ENCODE data around the gene CHIC1. TPM values are rescaled to one million over a fixed set of nuclear protein-coding genes. Genes with fewer than 3 reads are reported as not detected.
"Not testable (repeated sequence)": the region's sequence is repeated elsewhere in the genome, so short reads cannot be mapped to it uniquely, and the experiment has no call there.

CHIC1 gene
- total and polyA plus RNA-seq, 5 donors = 4.8 to 14.0 (median 12.8) TPM

DNA sequence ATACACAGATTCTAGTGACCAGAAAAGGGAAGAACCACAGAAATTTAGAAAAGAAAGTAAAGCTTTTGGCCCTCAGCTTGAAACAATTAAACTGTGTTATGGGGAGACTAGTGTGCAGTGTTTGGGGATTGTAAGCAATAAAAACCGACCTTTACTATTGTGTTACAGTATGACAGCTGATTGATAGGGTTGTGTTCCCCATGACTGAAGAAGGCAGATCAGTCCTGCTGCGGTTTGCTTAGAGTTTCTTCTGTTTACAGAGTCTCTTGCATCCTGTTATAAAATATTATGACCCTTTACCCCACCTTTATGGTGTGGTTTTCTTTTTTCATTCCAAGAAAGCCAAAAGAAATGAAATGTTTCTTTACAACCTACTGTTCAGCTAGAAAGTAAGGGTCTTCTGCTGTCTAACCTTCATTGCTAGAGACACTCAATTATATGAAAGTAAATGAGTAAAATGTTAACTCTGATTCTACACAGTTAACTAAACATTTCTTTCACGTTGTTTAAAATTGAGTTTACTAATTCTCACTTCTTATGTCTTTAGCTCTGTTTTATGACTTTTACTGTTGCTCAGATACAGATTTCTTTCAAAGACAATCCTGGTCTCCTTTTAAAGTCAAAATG, 18.1 kb downstream of the CHIC1 start:
- Histone ChIP-seq H3K4me3 (ENCODE audit: low read length) (no peak overlapping the region), H3K27ac (ENCODE audit: low read length) (no peak overlapping the region), H3K9me3 (ENCODE audit: control insufficient read depth, low read length) (no peaks in the 10 kb centered on the region), H3K4me1 (ENCODE audit: control insufficient read depth, insufficient read depth, low read length) (no peaks in the 10 kb centered on the region), H3K27me3 (ENCODE audit: control insufficient read depth, insufficient read depth) (no peaks in the 10 kb centered on the region)
- DNase-seq (no peak), ATAC-seq (no peak)
- intact Hi-C loops (cut with DNase I) = no loop called here
- WGBS = 67% methylated on average over 3 of the region's 3 CpGs

DNA sequence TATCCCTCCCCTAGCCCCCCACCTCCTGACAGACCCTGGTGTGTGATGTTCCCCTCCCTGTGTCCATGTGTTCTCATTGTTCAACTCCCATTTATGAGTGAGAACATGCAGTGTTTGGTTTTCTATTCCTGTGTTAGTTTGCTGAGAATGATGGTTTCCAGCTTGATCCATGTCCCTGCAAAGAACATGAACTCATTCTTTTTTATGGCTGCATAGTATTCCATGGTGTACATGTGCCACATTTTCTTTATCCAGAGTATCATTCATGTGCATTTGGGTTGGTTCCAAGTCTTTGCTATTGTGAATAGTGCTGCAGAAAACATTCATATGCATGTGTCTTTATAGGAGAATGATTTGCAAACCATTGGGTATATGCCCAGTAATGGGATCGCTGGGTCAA, 34.8 kb downstream of the CHIC1 start:
- H3K4me1 ChIP-seq (ENCODE audit: control insufficient read depth, insufficient read depth, low read length); intact Hi-C loops (cut with DNase I); H3K9me3 ChIP-seq (ENCODE audit: control insufficient read depth, low read length); H3K27me3 ChIP-seq (ENCODE audit: control insufficient read depth, insufficient read depth); H3K27ac ChIP-seq (ENCODE audit: low read length); H3K4me3 ChIP-seq (ENCODE audit: low read length); DNase-seq; ATAC-seq: not testable (repeated sequence)
- 100% methylated on average over 1 of the region's 1 CpG for WGBS

DNA sequence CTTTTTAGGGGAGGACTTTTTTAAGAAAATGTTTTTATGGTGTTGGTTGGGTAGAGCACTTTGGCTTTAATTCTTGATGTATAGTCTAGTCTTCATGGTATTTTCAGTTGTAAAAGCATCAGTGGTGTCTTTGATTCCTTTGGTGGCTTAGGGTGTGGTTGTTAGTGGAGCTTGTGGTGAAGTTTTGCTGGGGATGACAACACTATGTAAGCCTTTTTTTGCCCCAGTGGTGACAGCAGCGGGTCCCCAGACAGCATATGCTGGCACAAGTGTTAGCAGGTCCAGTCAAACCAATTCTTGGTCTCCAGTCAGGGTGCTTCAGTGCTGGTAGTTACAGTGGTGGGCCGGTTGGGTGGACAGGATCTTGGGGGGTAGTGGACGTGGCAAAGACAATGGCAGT, 52.0 kb downstream of the CHIC1 start:
- H3K27ac ChIP-seq (ENCODE audit: low read length) = no peak overlapping the region
- no peaks in the 10 kb centered on the region for H3K27me3 ChIP-seq (ENCODE audit: control insufficient read depth, insufficient read depth)
- DNase-seq (no peak), ATAC-seq (no peak)
- no peaks in the 10 kb centered on the region for H3K4me1 ChIP-seq (ENCODE audit: control insufficient read depth, insufficient read depth, low read length)
- WGBS = 96% methylated on average over 3 of the region's 3 CpGs
- H3K4me3 ChIP-seq (ENCODE audit: low read length) = no peak overlapping the region
- intact Hi-C loops (cut with DNase I) = no loop called here
- no peaks in the 10 kb centered on the region for H3K9me3 ChIP-seq (ENCODE audit: control insufficient read depth, low read length)

DNA sequence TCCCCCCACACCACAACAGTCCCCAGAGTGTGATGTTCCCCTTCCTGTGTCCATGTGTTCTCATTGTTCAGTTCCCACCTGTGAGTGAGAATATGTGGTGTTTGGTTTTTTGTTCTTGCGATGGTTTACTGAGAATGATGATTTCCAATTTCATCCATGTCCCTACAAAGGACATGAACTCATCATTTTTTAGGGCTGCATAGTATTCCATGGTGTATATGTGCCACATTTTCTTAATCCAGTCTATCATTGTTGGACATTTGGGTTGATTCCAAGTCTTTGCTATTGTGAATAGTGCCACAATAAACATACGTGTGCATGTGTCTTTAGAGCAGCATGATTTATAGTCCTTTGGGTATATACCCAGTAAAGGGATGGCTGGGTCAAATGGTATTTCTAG, 78.7 kb downstream of the CHIC1 start:
- intact Hi-C loops (cut with DNase I); H3K4me1 ChIP-seq (ENCODE audit: control insufficient read depth, insufficient read depth, low read length); H3K27ac ChIP-seq (ENCODE audit: low read length); H3K27me3 ChIP-seq (ENCODE audit: control insufficient read depth, insufficient read depth); DNase-seq; ATAC-seq; H3K4me3 ChIP-seq (ENCODE audit: low read length); H3K9me3 ChIP-seq (ENCODE audit: control insufficient read depth, low read length): not testable (repeated sequence)
- 93% methylated on average over 2 of the region's 2 CpGs for WGBS

DNA sequence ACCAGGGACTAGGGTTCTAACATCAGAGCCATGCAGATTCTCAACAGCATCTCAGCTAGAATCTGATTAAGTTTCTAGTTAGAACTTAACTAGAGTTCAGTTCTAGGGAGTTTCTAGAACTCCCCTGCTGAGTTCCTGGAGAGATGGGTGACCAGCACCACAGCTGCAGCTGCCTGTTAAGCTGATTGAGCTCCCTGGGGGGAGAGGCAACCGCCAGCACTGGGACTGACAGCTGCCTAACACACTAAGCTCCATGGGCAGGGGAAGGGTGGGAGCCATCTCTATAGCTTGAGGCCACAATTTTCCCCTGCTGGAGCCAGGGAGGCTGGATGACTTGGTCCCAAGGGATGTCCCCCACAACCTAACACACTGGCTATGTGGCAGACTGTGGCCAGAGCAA, 84.2 kb downstream of the CHIC1 start:
- H3K27me3 ChIP-seq (ENCODE audit: control insufficient read depth, insufficient read depth) = no peaks in the 10 kb centered on the region
- H3K4me1 ChIP-seq (ENCODE audit: control insufficient read depth, insufficient read depth, low read length) = no peaks in the 10 kb centered on the region
- intact Hi-C loops (cut with DNase I) = no loop called here
- H3K4me3 ChIP-seq (ENCODE audit: low read length) = no peak overlapping the region
- H3K9me3 ChIP-seq (ENCODE audit: control insufficient read depth, low read length) = no peaks in the 10 kb centered on the region
- WGBS = 100% methylated on average over 1 of the region's 1 CpG
- DNase-seq (no peak), ATAC-seq (no peak)
- H3K27ac ChIP-seq (ENCODE audit: low read length) = no peak overlapping the region

DNA sequence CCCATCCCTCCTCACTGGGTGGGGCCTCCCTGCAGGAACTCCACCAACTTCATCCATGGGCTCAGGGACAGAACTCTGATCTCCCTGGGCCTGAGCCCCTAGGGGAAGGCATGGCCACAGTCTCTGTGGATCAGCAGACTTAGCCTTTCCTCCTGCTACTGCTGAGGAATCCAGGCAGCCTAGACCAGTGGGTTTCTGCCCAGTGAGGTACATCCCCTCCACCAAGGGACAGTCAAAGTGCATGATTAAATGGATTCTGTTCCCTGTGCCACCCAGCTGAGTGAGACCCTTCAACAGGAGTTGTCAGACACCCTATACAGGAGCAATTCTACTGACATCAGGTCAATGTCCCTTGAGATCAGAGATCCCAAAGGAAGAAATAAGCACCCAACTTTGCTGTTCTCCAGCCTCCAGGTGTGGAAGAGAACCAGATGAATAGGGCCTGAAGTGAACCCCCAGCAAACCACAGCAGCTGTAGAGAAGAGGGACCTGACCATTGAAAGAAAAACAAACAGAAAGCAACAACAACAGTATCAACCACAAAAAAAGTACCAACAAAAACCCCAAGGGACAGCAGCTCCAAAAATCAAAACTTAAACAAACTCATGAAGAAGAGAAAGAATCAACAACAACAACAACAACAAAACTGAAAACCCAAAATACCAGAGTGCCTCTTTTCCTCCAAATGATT, 84.8 kb downstream of the CHIC1 start:
- ATAC-seq = no peak
- no peak for DNase-seq
- intact Hi-C loops (cut with DNase I) = no loop called here
- Histone ChIP-seq H3K4me3 (ENCODE audit: low read length) (no peak overlapping the region), H3K9me3 (ENCODE audit: control insufficient read depth, low read length) (no peaks in the 10 kb centered on the region), H3K27me3 (ENCODE audit: control insufficient read depth, insufficient read depth) (no peaks in the 10 kb centered on the region), H3K27ac (ENCODE audit: low read length) (no peak overlapping the region), H3K4me1 (ENCODE audit: control insufficient read depth, insufficient read depth, low read length) (no peaks in the 10 kb centered on the region)

DNA sequence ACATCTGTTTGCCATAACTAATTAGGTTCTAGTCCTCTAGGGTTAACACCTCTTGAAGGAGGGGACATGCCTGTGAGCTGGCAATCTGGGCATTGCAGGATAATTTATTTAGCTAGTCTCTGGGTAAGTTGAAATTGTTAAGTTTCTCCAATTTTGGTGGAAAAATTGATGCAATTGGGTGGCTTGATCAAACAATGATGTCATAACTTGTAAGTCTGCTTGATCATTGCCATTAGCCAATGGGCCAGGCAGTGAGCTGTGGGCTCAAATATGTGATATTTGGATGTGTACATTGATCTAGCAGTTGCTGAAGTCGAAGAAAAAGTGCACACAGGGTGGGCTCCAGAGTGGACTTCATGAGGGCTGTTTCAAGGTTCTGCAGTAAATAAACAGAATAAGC, 98.3 kb downstream of the CHIC1 start:
- DNase-seq; intact Hi-C loops (cut with DNase I); H3K4me1 ChIP-seq (ENCODE audit: control insufficient read depth, insufficient read depth, low read length); H3K4me3 ChIP-seq (ENCODE audit: low read length); H3K9me3 ChIP-seq (ENCODE audit: control insufficient read depth, low read length); ATAC-seq; H3K27ac ChIP-seq (ENCODE audit: low read length); H3K27me3 ChIP-seq (ENCODE audit: control insufficient read depth, insufficient read depth): not testable (repeated sequence)
- WGBS = 92% methylated on average over 1 of the region's 1 CpG

DNA sequence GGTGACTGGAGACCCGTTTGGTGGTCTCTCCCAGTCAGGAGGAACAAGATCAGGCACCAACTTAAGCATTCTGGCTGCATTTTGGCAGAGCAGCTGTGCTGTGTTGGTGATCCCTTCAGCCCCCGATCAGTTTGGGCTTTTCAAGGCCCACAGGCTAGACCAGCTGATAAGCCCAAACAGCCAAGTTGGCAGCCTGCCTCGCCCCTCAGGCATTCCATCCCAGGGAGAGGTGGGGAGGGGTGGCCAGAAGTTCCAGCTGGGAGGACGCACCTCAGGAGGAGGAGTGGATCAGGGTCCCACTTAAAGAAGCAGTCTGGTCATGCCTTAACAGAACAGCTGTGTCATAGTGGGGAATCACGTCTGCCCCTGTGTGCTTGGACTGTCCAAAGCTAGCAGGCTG, 105.8 kb downstream of the CHIC1 start:
- H3K27me3 ChIP-seq (ENCODE audit: control insufficient read depth, insufficient read depth) = no peaks in the 10 kb centered on the region
- no peak overlapping the region for H3K27ac ChIP-seq (ENCODE audit: low read length)
- H3K4me1 ChIP-seq (ENCODE audit: control insufficient read depth, insufficient read depth, low read length) = no peaks in the 10 kb centered on the region
- no peak overlapping the region for H3K4me3 ChIP-seq (ENCODE audit: low read length)
- DNase-seq (peak in 1 of 3 donors; percentile 66), ATAC-seq (peak; percentile 18 to 29)
- no peaks in the 10 kb centered on the region for H3K9me3 ChIP-seq (ENCODE audit: control insufficient read depth, low read length)
- intact Hi-C loops (cut with DNase I) = no loop called here
- WGBS = 40% methylated on average over 5 of the region's 5 CpGs

DNA sequence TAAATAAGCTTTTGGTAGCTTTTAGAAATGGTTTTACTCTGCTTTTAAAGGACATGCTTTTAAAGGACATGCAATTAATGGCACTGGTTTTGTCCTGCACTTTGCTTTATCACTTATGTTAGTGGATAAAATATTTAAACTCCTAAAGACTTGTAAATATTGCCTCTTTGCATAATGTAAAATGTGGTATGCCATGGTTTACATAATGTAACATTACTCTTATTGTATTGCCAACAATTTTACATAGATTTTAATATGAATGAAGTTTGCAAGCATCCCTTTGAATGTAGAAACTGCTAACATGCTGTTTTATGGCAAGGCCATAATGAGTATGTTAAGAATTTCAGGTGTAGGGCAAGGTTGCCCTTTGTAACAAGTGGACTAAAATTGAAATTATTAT, 118.4 kb downstream of the CHIC1 start:
- Histone ChIP-seq H3K9me3 (ENCODE audit: control insufficient read depth, low read length) (no peaks in the 10 kb centered on the region), H3K4me3 (ENCODE audit: low read length) (no peak overlapping the region), H3K4me1 (ENCODE audit: control insufficient read depth, insufficient read depth, low read length) (no peaks in the 10 kb centered on the region), H3K27me3 (ENCODE audit: control insufficient read depth, insufficient read depth) (no peaks in the 10 kb centered on the region), H3K27ac (ENCODE audit: low read length) (no peak overlapping the region)
- DNase-seq (no peak), ATAC-seq (no peak)
- intact Hi-C loops (cut with DNase I) = no loop called here

DNA sequence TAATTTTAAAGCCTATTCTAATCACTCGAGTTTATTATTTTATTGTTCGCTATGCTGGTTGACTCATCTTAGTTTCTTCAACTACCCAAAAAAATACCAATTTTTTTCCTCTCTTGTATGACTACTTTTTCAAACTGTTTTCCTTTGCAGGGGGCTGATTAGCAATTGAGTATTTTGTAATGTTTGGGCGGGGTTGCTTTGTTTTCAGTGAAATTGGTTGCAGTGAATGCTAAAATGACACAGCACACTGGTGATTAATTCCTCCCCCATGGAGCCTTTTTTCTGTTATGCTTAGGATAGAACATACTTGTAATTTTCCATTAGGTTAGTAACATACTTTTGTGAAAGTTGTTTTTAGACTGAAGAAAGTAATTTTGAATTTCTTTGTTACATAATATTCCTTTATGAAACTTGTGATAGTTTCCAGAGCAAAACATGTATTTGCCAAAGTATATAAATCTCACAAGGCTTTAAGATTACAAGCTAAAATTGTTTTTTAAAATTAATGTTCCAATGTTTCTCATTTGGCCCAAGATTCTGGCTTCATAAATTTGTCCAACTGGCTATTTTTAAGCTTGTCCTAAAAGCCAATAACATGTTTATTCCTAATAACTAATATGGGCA, 120.4 kb downstream of the CHIC1 start:
- intact Hi-C loops (cut with DNase I) = no loop called here
- 95% methylated on average over 3 of the region's 3 CpGs for WGBS
- no peak overlapping the region for H3K27ac ChIP-seq (ENCODE audit: low read length)
- no peak overlapping the region for H3K4me3 ChIP-seq (ENCODE audit: low read length)
- no peaks in the 10 kb centered on the region for H3K9me3 ChIP-seq (ENCODE audit: control insufficient read depth, low read length)
- H3K27me3 ChIP-seq (ENCODE audit: control insufficient read depth, insufficient read depth) = no peaks in the 10 kb centered on the region
- DNase-seq (no peak), ATAC-seq (no peak)
- no peaks in the 10 kb centered on the region for H3K4me1 ChIP-seq (ENCODE audit: control insufficient read depth, insufficient read depth, low read length)

DNA sequence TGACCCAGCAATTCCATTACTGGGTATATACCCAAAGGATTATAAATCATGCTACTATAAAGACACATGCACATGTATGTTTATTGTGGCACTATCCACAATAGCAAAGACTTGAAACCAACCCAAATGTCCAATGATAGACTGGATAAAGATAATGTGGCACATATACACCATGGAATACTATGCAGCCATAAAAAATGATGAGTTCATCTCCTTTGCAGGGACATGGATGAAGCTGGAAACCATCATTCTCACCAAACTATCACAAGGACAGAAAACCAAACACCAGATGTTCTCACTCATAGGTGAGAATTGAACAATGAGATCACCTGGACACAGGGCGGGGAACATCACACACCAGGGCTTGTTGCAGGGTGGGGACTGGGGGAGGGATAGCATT, 144.0 kb downstream of the CHIC1 start:
- intact Hi-C loops (cut with DNase I); H3K9me3 ChIP-seq (ENCODE audit: control insufficient read depth, low read length); DNase-seq; ATAC-seq; H3K27me3 ChIP-seq (ENCODE audit: control insufficient read depth, insufficient read depth); H3K4me3 ChIP-seq (ENCODE audit: low read length); H3K4me1 ChIP-seq (ENCODE audit: control insufficient read depth, insufficient read depth, low read length); H3K27ac ChIP-seq (ENCODE audit: low read length): not testable (repeated sequence)
- 97% methylated on average over 1 of the region's 1 CpG for WGBS
